ENCODE data around the gene EMC6.
"Not testable (repeated sequence)": the region's sequence is repeated elsewhere in the genome, so short reads cannot be mapped to it uniquely, and the experiment has no call there.

Gene EMC6

GRCh38 chr17:3682033-3682432, 13.4 kb downstream of the EMC6 start:
- DNase-seq: no peak

- DNase-seq: no peak
Measured at GRCh38 chr17:3683054-3683511, 14.5 kb downstream of the EMC6 start.

GRCh38 chr17:3685174-3685573, 16.6 kb downstream of the EMC6 start:
- DNase-seq: no peak

GRCh38 chr17:3688027-3688553, 19.5 kb downstream of the EMC6 start:
- no peak for DNase-seq

- DNase-seq: no peak
Measured at GRCh38 chr17:3688852-3689261, 20.2 kb downstream of the EMC6 start.

- no peak for DNase-seq
Measured at GRCh38 chr17:3689262-3690093, 20.9 kb downstream of the EMC6 start.

- DNase-seq: no peak
Measured at GRCh38 chr17:3690094-3690715, 21.6 kb downstream of the EMC6 start.

GRCh38 chr17:3691617-3692067, 23.0 kb downstream of the EMC6 start:
- no peak for DNase-seq

- DNase-seq: no peak
Measured at GRCh38 chr17:3692346-3692745, 23.7 kb downstream of the EMC6 start.

- DNase-seq: no peak
Measured at GRCh38 chr17:3693141-3693540, 24.5 kb downstream of the EMC6 start.

GRCh38 chr17:3693829-3694231, 25.2 kb downstream of the EMC6 start:
- no peak for DNase-seq

- DNase-seq: no peak
Measured at GRCh38 chr17:3695129-3695722, 26.6 kb downstream of the EMC6 start.

GRCh38 chr17:3695723-3696411, 27.3 kb downstream of the EMC6 start, which contains the start of gene P2RX5:
Gene P2RX5, minus strand, starts transcription at chr17:3696155. Its CDS starts 150 bp downstream, at chr17:3696005.
- DNase-seq: no peak

- DNase-seq: no peak
Measured at GRCh38 chr17:3697103-3697476, 28.5 kb downstream of the EMC6 start.

- no peak for DNase-seq
Measured at GRCh38 chr17:3698139-3698538, 29.5 kb downstream of the EMC6 start.

GRCh38 chr17:3699951-3700350, 31.3 kb downstream of the EMC6 start:
- no peak for DNase-seq

- not testable (repeated sequence) for DNase-seq
Measured at GRCh38 chr17:3702041-3702539, 33.5 kb downstream of the EMC6 start.

GRCh38 chr17:3704931-3705717, 36.5 kb downstream of the EMC6 start:
- DNase-seq: no peak

- DNase-seq: not testable (repeated sequence)
Measured at GRCh38 chr17:3705718-3705984, 37.0 kb downstream of the EMC6 start.

- DNase-seq: no peak
Measured at GRCh38 chr17:3708366-3708765, 39.8 kb downstream of the EMC6 start.

GRCh38 chr17:3710951-3711383, 42.4 kb downstream of the EMC6 start:
- no peak for DNase-seq

GRCh38 chr17:3712811-3713463, 44.3 kb downstream of the EMC6 start:
- DNase-seq: no peak

Measured in DMS79 treated with DMSO at 0.1 percent for 48 hours (cell line).